Measurements from ENCODE around the gene TRAPPC13.
A peak's percentile ranks its signal among the peaks of the same experiment; 100 is the strongest.
"Not testable (repeated sequence)": the region's sequence is repeated elsewhere in the genome, so short reads cannot be mapped to it uniquely, and the experiment has no call there.

TRAPPC13 gene, protein sequence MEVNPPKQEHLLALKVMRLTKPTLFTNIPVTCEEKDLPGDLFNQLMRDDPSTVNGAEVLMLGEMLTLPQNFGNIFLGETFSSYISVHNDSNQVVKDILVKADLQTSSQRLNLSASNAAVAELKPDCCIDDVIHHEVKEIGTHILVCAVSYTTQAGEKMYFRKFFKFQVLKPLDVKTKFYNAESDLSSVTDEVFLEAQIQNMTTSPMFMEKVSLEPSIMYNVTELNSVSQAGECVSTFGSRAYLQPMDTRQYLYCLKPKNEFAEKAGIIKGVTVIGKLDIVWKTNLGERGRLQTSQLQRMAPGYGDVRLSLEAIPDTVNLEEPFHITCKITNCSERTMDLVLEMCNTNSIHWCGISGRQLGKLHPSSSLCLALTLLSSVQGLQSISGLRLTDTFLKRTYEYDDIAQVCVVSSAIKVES

DNA sequence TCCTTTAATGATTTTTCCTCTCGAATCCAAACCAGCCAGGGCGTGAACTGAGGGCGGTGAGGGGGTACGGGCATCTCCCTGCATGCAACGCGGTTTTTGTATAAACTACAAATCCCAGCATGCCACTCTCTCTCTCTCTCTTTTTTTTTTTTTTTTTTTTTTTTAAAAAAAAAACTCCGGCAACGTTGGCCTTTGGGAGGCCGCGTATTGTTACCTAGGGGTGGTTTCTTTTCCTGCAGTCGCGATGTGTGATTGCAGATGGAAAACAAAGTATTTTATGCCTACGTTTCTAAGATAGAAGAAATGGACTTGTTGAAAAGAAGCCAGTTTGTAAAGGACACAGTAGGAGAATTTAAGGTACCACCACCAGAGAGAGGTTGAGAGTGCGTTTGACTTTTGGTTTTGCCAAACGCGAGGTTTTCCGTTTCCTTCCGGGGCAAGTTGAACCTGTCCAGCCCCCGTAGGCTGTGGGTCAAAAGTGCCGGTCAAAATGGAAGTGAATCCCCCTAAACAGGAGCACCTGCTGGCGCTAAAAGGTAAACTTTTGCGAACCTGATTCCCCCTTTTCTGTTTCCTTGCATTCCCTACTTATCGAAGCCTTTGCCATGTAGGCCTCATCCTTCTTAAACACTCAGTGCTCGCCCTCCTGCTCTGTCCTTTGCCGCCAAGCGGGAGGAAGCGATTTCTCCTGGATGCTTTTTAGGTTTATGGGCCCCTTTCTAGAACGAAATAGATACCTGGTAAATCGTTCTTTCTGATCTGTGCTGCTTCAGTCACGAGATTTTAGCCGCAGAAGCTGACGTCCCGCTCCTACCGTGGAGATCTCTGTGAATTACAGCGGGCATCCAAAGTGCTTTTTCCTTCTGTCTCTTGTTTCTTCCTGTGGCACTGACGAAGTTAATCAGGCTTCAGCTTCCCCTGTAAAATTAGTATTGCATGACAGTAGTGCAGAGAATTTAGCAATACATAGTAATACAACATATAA lies at the start of gene TRAPPC13, which contains the start of gene SHLD3:
TRAPPC13 (plus strand) TSS at position 457 of the 985 bp plus-strand sequence; CDS start at position 491, 34 bp downstream.
SHLD3 (plus strand) TSS at position 457 of the 985 bp plus-strand sequence. CDS start 4,561 bp downstream, outside the sequence.
- peak; percentile 91 for DNase-seq

DNA sequence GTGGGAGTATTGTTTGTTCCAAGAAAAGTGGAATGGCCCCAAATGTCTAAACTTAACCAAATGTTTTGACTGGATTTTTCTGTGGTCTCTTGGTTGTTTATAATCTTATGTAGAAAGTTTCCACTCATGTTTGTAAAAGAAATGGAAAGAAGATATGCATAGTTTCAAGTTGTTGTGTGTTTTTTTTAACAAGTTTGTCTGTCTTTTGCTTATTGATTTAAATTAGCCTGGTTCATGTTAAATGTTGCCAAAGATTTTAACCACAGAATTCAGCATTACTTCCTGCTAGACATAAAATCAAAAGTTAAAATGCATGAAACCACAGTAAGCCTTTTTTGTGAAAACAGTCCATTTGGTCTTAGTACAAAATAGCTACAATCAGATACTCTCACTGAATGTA lies 47.7 kb upstream of the TRAPPC13 start:
- peak; percentile 2 for DNase-seq

GRCh38 chr5:65588694-65589093 lies 36.1 kb upstream of the TRAPPC13 start:
- no peak for DNase-seq

- DNase-seq: not testable (repeated sequence)
Observed at GRCh38 chr5:65601761-65602160, 23.1 kb upstream of the TRAPPC13 start.

- no peak for DNase-seq
Observed at GRCh38 chr5:65611524-65611923, 13.3 kb upstream of the TRAPPC13 start.

GRCh38 chr5:65612298-65612907 lies 12.4 kb upstream of the TRAPPC13 start:
- DNase-seq: no peak

- DNase-seq: no peak
Observed at GRCh38 chr5:65620021-65620420, 4.8 kb upstream of the TRAPPC13 start.

GRCh38 chr5:65621961-65622360 lies 2.9 kb upstream of the TRAPPC13 start:
- DNase-seq: not testable (repeated sequence)

DNA sequence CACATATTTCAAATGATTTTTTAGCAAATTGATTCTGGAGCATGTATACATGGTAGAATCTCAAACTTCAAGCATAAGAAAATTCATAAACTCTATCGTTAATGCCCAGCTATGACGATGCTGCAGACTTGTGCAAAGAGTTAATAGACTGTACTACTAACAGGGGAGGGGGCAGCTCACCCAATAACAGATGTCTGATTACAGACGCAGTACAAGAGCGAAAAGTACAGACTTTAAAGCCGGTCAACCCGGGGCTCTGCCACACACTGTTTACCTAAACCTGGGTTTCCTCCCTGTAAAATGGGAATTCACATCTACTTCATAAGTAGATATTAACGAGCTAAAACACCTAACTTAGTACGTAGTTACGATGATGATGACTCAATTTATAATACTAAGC lies 1.3 kb upstream of the TRAPPC13 start:
- no peak for DNase-seq

DNA sequence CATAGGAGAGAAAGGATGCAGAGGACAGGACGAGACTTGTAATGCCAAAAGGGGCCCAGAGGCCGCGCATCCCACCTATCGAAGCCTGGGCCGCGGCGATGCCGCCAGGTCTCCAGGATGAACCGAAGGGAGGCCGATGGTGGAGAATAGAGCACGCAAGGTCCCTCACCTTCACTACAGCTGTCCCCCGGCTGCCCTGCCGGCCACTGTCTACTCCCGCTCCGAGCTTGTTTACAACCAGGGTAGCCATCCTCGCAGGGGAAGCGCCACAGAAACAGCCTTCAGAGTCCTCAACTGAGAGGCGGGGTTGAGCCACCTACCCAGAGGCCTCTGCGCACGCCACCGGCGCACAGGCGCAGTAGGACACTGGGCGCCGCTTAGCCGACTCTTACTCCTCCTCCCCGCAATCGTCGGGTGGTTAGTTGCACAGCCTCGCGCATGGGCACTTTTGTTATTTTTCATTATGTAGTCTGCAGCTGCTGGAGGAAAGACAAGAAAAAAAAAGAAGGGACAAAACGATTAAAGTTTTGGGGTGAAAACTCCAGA lies 729 bp upstream of the TRAPPC13 start, which contains the start of gene TRIM23:
TRIM23 (minus strand) TSS at position 309 of the 546 bp plus-strand sequence; CDS start at position 250, 59 bp downstream.
- peak; percentile 92 for DNase-seq

DNA sequence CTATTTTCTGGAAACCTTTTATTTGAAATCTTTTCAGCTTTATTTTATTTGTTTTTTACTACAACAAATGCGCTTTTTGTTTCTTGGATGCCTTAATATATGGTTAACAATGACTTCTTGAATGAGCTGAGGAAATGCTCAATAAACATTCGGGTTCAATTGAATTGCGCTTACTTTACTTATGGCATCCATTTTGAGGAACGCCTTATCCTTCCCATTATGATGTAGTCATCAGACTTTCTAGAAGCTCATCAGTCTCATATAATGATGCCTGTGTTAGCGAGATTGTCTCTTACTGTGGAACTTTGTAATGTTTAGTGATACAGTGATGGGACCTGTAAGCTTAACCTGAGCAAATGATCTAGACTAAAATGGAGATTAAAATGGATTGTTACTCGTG lies 916 bp downstream of the TRAPPC13 start:
- DNase-seq: no peak

- DNase-seq: no peak
Observed at GRCh38 chr5:65630981-65631380, 6.2 kb downstream of the TRAPPC13 start.

DNA sequence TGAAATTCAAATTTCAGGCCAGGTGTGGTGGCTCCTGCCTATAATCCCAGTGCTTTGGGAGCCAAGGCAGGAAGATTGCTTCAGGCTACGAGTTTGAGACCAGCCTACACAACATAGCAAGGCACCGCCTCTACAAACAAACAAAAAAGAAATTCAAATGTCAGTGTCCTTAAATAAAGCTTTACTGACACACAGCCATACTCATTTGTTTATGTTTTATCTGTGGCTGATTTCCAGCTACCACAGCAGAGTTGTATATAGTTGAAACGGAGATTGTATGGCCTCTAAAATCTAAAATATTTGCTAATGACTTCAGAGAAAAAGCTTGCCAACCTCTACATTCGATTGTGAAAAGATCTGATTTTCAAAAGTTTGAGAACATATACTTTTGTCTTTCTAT lies 15.4 kb downstream of the TRAPPC13 start:
- no peak for DNase-seq

DNA sequence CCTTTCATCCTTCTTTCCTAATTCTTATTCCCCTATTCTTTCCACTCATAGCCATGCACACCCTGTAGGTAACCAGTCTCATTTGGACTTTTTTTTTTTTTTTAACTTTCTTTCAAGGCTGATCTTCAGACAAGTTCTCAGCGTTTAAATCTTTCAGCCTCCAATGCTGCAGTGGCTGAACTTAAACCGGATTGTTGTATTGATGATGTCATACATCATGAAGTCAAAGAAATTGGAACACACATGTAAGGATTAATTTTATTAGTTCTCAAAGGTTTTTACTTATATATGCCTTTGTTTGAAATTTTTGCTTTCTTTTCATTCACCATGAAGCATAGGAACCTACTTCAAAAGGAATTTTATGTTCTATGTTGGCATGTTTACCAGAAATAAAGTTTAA lies 22.1 kb downstream of the TRAPPC13 start:
- DNase-seq: no peak

DNA sequence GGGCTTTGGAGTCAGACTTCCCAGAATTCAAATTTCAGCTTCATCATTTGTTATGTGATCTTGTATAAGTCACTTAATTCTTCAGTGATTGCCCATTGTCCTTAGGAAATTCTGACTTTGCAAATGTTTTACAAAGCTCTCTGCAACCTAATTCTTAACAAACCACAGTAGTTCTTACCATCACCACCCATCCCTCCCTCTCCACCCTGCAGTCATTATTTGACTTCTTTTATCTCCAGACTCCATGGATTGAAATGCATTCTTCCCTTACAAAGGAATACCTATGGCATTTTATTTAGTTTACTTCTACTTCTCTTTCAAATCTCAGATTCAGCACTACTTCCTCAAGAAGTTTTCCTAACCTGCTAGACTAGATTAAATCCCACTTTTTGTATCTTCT lies 23.1 kb downstream of the TRAPPC13 start:
- DNase-seq: no peak

- no peak for DNase-seq
Observed at GRCh38 chr5:65651144-65651543, 26.3 kb downstream of the TRAPPC13 start.

GRCh38 chr5:65654713-65655112 lies 29.9 kb downstream of the TRAPPC13 start:
- no peak for DNase-seq

GRCh38 chr5:65663804-65664521 lies 39.1 kb downstream of the TRAPPC13 start:
- DNase-seq: peak; percentile 9

- DNase-seq: peak; percentile 88
Observed at GRCh38 chr5:65668696-65669095, 43.9 kb downstream of the TRAPPC13 start.

GRCh38 chr5:65672796-65673195 lies 48.0 kb downstream of the TRAPPC13 start:
- DNase-seq: no peak

- DNase-seq: no peak
Observed at GRCh38 chr5:65674749-65675148, 49.9 kb downstream of the TRAPPC13 start.

- DNase-seq: peak; percentile 73
Observed at GRCh38 chr5:65676056-65676455, 51.2 kb downstream of the TRAPPC13 start.
